ENCODE measurements around the gene GMDS.

DNA sequence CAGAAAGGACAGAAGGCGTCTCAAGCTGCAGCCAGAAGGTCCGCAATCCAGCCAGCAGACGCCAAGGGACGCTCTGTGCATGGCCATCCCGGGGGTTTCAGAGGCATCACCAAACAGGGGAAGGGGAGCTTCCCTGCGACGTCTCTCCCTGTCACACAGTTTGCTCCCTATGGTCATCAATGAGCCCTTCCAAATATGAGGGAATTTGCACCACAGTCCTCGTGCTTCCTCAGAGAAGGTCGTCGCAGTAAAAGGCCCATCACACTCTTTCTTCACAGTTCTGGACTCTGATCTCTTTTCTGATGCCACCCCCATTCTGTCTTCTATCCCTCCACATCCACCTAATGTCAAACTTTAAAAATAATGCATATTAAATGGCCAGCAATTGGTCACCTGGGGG is 645.9 kb downstream of the GMDS start:
- TF ChIP-seq, protein P1, sequence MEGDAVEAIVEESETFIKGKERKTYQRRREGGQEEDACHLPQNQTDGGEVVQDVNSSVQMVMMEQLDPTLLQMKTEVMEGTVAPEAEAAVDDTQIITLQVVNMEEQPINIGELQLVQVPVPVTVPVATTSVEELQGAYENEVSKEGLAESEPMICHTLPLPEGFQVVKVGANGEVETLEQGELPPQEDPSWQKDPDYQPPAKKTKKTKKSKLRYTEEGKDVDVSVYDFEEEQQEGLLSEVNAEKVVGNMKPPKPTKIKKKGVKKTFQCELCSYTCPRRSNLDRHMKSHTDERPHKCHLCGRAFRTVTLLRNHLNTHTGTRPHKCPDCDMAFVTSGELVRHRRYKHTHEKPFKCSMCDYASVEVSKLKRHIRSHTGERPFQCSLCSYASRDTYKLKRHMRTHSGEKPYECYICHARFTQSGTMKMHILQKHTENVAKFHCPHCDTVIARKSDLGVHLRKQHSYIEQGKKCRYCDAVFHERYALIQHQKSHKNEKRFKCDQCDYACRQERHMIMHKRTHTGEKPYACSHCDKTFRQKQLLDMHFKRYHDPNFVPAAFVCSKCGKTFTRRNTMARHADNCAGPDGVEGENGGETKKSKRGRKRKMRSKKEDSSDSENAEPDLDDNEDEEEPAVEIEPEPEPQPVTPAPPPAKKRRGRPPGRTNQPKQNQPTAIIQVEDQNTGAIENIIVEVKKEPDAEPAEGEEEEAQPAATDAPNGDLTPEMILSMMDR (IDR thresholded peaks at IDR 0.05), result no peak
- no peak for TF ChIP-seq POLR2A (IDR thresholded peaks at IDR 0.05)

Measured in Peyer's patch (tissue), 4 donors.